HCT116 (cell line): ENCODE results near the gene PLEKHO2. TPM values are rescaled to one million over a fixed set of nuclear protein-coding genes. Genes with fewer than 3 reads are reported as not detected.

Source experiments
- ATAC-seq: fragments of 200-7000 bp; cut with Tn5 transposase; 2 replicates; pipeline ENCODE4 v1.9.1; 2020; ENCODE audit warnings: mild to moderate bottlenecking, moderate library complexity
- BruUV-seq: library from RNA; stranded (reverse); fragments of 400-500 nt; replicated peaks from 2 replicates; lab custom pipeline; 2021; lab: Mats Ljungman, UMichigan
- CTCF ChIA-PET: fragments of 300-600 bp; sonication (Branson Sonifier 250); formaldehyde crosslinking; loops from one replicate; lab custom pipeline; 2021; ENCODE audit warnings: antibody characterized with exemption; lab: Charles Lee
- POLR2A ChIA-PET: fragments of 300-600, 350-600 bp; sonication (Branson Sonifier 250); formaldehyde crosslinking; loops from one replicate; lab custom pipeline; 2021; ENCODE audit warnings: antibody characterized with exemption; lab: Charles Lee
- RAD21 ChIA-PET, 2 experiments: fragments of 300-600 bp; sonication (Branson Sonifier 250); formaldehyde crosslinking; loops; one replicate each; lab custom pipeline; 2023; ENCODE audit warnings: low total read pairs in 2 of 2; ENCODE audit not compliant: uncharacterized antibody in 2 of 2, unreplicated experiment in 2 of 2, low non-redundant PET in 1 of 2; lab: Charles Lee
- DNase-seq: peaks from one replicate; pipeline ENCODE4 v3.0.0-alpha.2; 2010; ENCODE audit warnings: low read depth, low spot score
- H2AFZ ChIP-seq: fragments of 200-600 bp; shearing (Covaris generic), sonication (generic); 2 replicates; pipeline ENCODE4 v1.6.1; 2017; ENCODE audit warnings: low read depth, mixed run types, mixed read lengths, antibody characterized with exemption, low read length; ENCODE audit not compliant: poor library complexity, severe bottlenecking
- H3K27ac ChIP-seq: 2 replicates; pipeline ENCODE4 v1.5.1; 2012; ENCODE audit warnings: low read depth, low read length
- H3K27me3 ChIP-seq: fragments of 200-600 bp; sonication (generic); 2 replicates; pipeline ENCODE4 v1.6.1; 2016; ENCODE audit warnings: mixed run types, low read length, mixed read lengths; ENCODE audit not compliant: insufficient read depth
- H3K36me3 ChIP-seq, 2 experiments: fragments of 200-500 bp in 1 of 2; fragments of 200-600 bp in 1 of 2; sonication (Bioruptor generic) in 1 of 2; sonication (generic) in 1 of 2; 2 replicates each; pipeline versions ENCODE4 v1.5.1 to v1.6.1; 2014 to 2016; ENCODE audit warnings: low read length in 2 of 2, inconsistent platforms in 1 of 2, mixed read lengths in 1 of 2, mixed run types in 1 of 2; ENCODE audit not compliant: insufficient read depth in 2 of 2, control insufficient read depth in 1 of 2
- H3K4me1 ChIP-seq, 2 experiments: fragments of 200-600 bp in 1 of 2; sonication (generic) in 1 of 2; 2 replicates each; pipeline versions ENCODE4 v1.5.1 to v1.6.1; 2012 to 2017; ENCODE audit warnings: low read length in 2 of 2, inconsistent platforms in 1 of 2, mild to moderate bottlenecking in 1 of 2, mixed read lengths in 1 of 2, mixed run types in 1 of 2, moderate library complexity in 1 of 2; ENCODE audit not compliant: insufficient read depth in 2 of 2, control insufficient read depth in 1 of 2
- H3K4me2 ChIP-seq: fragments of 200-600 bp; sonication (generic); 2 replicates; pipeline ENCODE4 v1.6.1; 2017; ENCODE audit warnings: mixed run types, low read length, mixed read lengths
- H3K4me3 ChIP-seq, 2 experiments: fragments of 200-600 bp in 1 of 2; sonication (generic) in 1 of 2; replicated peaks in 1 of 2; 2 replicates each; pipeline ENCODE4 v1.5.1; 2011 to 2016; ENCODE audit warnings: low read length in 2 of 2, control low read depth in 1 of 2, low read depth in 1 of 2, mild to moderate bottlenecking in 1 of 2, mixed read lengths in 1 of 2, mixed run types in 1 of 2
- H3K79me2 ChIP-seq: fragments of 200-600 bp; sonication (generic); 2 replicates; pipeline ENCODE4 v1.6.1; 2017; ENCODE audit warnings: mild to moderate bottlenecking, mixed run types, low read length, moderate library complexity, mixed read lengths; ENCODE audit not compliant: insufficient read depth
- H3K9ac ChIP-seq: fragments of 200-600 bp; sonication (generic); 2 replicates; pipeline ENCODE4 v1.6.1; 2016; ENCODE audit warnings: low read length, mixed read lengths
- H3K9me2 ChIP-seq: fragments of 200-600 bp; sonication (generic), shearing (Covaris generic); 2 replicates; pipeline ENCODE4 v1.6.1; 2017; ENCODE audit warnings: mixed run types, mild to moderate bottlenecking, moderate library complexity; ENCODE audit not compliant: insufficient read depth
- H3K9me3 ChIP-seq, 2 experiments: fragments of 200-500 bp in 1 of 2; fragments of 200-600 bp in 1 of 2; sonication (Bioruptor generic) in 1 of 2; sonication (generic) in 1 of 2; 2 replicates each; pipeline ENCODE4 v1.6.1; 2014 to 2017; ENCODE audit warnings: low read length in 2 of 2, mixed read lengths in 2 of 2, inconsistent platforms in 1 of 2, low read depth in 1 of 2, mild to moderate bottlenecking in 1 of 2, mixed run types in 1 of 2, moderate library complexity in 1 of 2; ENCODE audit not compliant: control insufficient read depth in 1 of 2, insufficient read depth in 1 of 2
- H4K20me1 ChIP-seq: fragments of 200-600 bp; sonication (generic), shearing (Covaris generic); 2 replicates; pipeline ENCODE4 v1.6.1; 2017; ENCODE audit warnings: mixed run types, mild to moderate bottlenecking, moderate library complexity; ENCODE audit not compliant: insufficient read depth
- CBX3 ChIP-seq: IDR thresholded peaks from 2 replicates; pipeline ENCODE4 v1.6.1; 2012; ENCODE audit warnings: low read depth
- CEBPB ChIP-seq: IDR thresholded peaks from 2 replicates; pipeline ENCODE4 v1.6.1; 2012; ENCODE audit warnings: low read depth
- EGR1 ChIP-seq: IDR thresholded peaks from 2 replicates; pipeline ENCODE4 v1.6.1; 2012; ENCODE audit warnings: low read depth
- ELF1 ChIP-seq: IDR thresholded peaks from 2 replicates; pipeline ENCODE4 v1.6.1; 2012; ENCODE audit warnings: low read depth, borderline replicate concordance
- EZH2 ChIP-seq: fragments of 200-600 bp; sonication (generic); IDR thresholded peaks from 2 replicates; pipeline ENCODE4 v1.6.1; 2017; ENCODE audit warnings: antibody characterized with exemption, mixed run types
- EZH2phosphoT487 ChIP-seq: fragments of 200-600 bp; IDR thresholded peaks from 2 replicates; pipeline ENCODE4 v1.6.1; 2018; ENCODE audit warnings: antibody characterized with exemption, borderline replicate concordance
- FOSL1 ChIP-seq: IDR thresholded peaks from 2 replicates; pipeline ENCODE4 v1.6.1; 2012; ENCODE audit warnings: low read depth
- RAD21 ChIP-seq: IDR thresholded peaks from 2 replicates; pipeline ENCODE4 v1.6.1; 2012; ENCODE audit warnings: low read depth, mild to moderate bottlenecking
- REST ChIP-seq: IDR thresholded peaks from 2 replicates; pipeline ENCODE4 v1.6.1; 2012; ENCODE audit warnings: low read depth
- SP1 ChIP-seq: IDR thresholded peaks from 2 replicates; pipeline ENCODE4 v1.6.1; 2012; ENCODE audit warnings: low read depth
- SRF ChIP-seq: IDR thresholded peaks from 2 replicates; pipeline ENCODE4 v1.6.1; 2012; ENCODE audit warnings: low read depth
- YY1 ChIP-seq: IDR thresholded peaks from 2 replicates; pipeline ENCODE4 v1.6.1; 2011; ENCODE audit warnings: low read length, low read depth, moderate library complexity, mild to moderate bottlenecking; ENCODE audit not compliant: insufficient replicate concordance; ENCODE audit errors: extremely low read depth
- ZBTB33 ChIP-seq: IDR thresholded peaks from 2 replicates; pipeline ENCODE4 v1.6.1; 2011; ENCODE audit warnings: mild to moderate bottlenecking, low read length, moderate library complexity; ENCODE audit not compliant: insufficient replicate concordance; ENCODE audit errors: extremely low read depth
- intact Hi-C: fragments of 100-400 bp; cut with micrococcal nuclease; formaldehyde crosslinking; loops from 2 replicates; pipeline ENCODE4 v1.10.0; 2022
- total RNA-seq: library from RNA; stranded (reverse); gene quantifications from one replicate; pipeline ENCODE4 v1.2.1, GENCODE V29; 2021; ENCODE audit not compliant: unreplicated experiment
- TF ChIP-seq, protein P1 (sequence below), 3 experiments: fragments of 200-600 bp in 1 of 3; sonication (generic) in 1 of 3; IDR thresholded peaks in 2 of 3; conservative IDR thresholded peaks in 1 of 3; 2 replicates each; pipeline ENCODE4 v1.5.1; 2012 to 2017; ENCODE audit warnings: low read depth in 2 of 3, low read length in 2 of 3, antibody characterized with exemption in 1 of 3, borderline replicate concordance in 1 of 3, control low read depth in 1 of 3, mild to moderate bottlenecking in 1 of 3, mixed read lengths in 1 of 3, mixed run types in 1 of 3, moderate library complexity in 1 of 3; ENCODE audit not compliant: insufficient read depth in 1 of 3

The PLEKHO2 gene
- total RNA-seq, 1 experiment from 2014 or later = 8.0 TPM

- POLR2A ChIA-PET = no interaction called here
- no peak for ATAC-seq
- BruUV-seq = no TSS peak
These were observed 59.4 kb downstream of the PLEKHO2 start for GRCh38 chr15:64901141-64901540.

More at GRCh38 chr15:64901141-64901540, 59.4 kb downstream of the PLEKHO2 start:
- Histone ChIP-seq H3K27me3 (no peaks in the 10 kb centered on the region), H4K20me1 (no peaks in the 10 kb centered on the region), H2AFZ (no peak overlapping the region), H3K9ac (no peak overlapping the region), H3K9me2 (no peaks in the 10 kb centered on the region), H3K4me1 (peaks cover 0 to 13% of the 10 kb centered on the region in 2 experiments; a peak in 1 of 4 replicates), H3K9me3 (peaks cover 0 to 3% of the 10 kb centered on the region in 2 experiments; a peak in 1 of 4 replicates), H3K79me2 (no peaks in the 10 kb centered on the region), H3K27ac (no peak overlapping the region), H3K4me3 (no peak overlapping the region), H3K36me3 (no peaks in the 10 kb centered on the region), H3K4me2 (no peak overlapping the region)
- TF ChIP-seq YY1 (no peak), EZH2phosphoT487 (no peak), EZH2 (no peak), ZBTB33 (no peak), ELF1 (no peak), CEBPB (no peak), REST (no peak), RAD21 (no peak), EGR1 (no peak), SRF (no peak), CBX3 (no peak), SP1 (no peak), FOSL1 (no peak)
- TF ChIP-seq, protein P1, sequence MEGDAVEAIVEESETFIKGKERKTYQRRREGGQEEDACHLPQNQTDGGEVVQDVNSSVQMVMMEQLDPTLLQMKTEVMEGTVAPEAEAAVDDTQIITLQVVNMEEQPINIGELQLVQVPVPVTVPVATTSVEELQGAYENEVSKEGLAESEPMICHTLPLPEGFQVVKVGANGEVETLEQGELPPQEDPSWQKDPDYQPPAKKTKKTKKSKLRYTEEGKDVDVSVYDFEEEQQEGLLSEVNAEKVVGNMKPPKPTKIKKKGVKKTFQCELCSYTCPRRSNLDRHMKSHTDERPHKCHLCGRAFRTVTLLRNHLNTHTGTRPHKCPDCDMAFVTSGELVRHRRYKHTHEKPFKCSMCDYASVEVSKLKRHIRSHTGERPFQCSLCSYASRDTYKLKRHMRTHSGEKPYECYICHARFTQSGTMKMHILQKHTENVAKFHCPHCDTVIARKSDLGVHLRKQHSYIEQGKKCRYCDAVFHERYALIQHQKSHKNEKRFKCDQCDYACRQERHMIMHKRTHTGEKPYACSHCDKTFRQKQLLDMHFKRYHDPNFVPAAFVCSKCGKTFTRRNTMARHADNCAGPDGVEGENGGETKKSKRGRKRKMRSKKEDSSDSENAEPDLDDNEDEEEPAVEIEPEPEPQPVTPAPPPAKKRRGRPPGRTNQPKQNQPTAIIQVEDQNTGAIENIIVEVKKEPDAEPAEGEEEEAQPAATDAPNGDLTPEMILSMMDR (IDR thresholded peaks at IDR 0.05 in 2 of 3, conservative IDR thresholded peaks at IDR 0.05 in 1 of 3; ENCODE audit: borderline replicate concordance in 1 of 3, insufficient read depth in 1 of 3, low read depth in 2 of 3, low read length in 2 of 3) = no peak
- CTCF ChIA-PET = no interaction called here
- RAD21 ChIA-PET = no interaction called here
- DNase-seq = no peak
- intact Hi-C loops = no loop called here
